HepG2 (cell line): ENCODE results near the gene KCNMA1. TPM values are rescaled to one million over a fixed set of nuclear protein-coding genes. Genes with fewer than 3 reads are reported as not detected.

Source experiments
- ATAC-seq: fragments of 200-7000 bp; cut with Tn5 transposase; 3 replicates; pipeline ENCODE4 v1.9.1; 2020; ENCODE audit warnings: mild to moderate bottlenecking, moderate library complexity
- BruUV-seq: library from RNA; stranded (reverse); fragments of 400-500 nt; replicated peaks from 2 replicates; lab custom pipeline; 2021; lab: Mats Ljungman, UMichigan
- CTCF ChIA-PET: fragments of 300-600 bp; formaldehyde crosslinking; extraction: SDS; loops from one replicate; lab custom pipeline; 2021; ENCODE audit warnings: low total read pairs, inconsistent platforms, low intra/inter-chr PET ratio; lab: Yijun Ruan, JAX
- POLR2A ChIA-PET: fragments of 350-600 bp; sonication (Branson Sonifier 250); formaldehyde crosslinking; loops from one replicate; lab custom pipeline; 2020; ENCODE audit warnings: antibody characterized with exemption, inconsistent platforms; lab: Yijun Ruan, JAX
- DNase-seq: peaks from one replicate; pipeline ENCODE4 v3.0.0-alpha.2; 2015; ENCODE audit warnings: low spot score
- FAIRE-seq: peaks from 3 replicates; lab custom pipeline; 2011; peaks lifted over from hg19 to GRCh38; lab: Jason Lieb, UNC
- H2AFZ ChIP-seq: one replicate; pipeline ENCODE4 v1.6.1; 2011; ENCODE audit warnings: low read length, inconsistent platforms
- H3K27ac ChIP-seq: fragments of 300-600 bp; 3 replicates; pipeline ENCODE4 v1.8.0; 2011; ENCODE audit warnings: mixed run types, mild to moderate bottlenecking, mixed read lengths, low read length, inconsistent platforms; ENCODE audit not compliant: insufficient read depth; ENCODE audit errors: extremely low read length
- H3K27me3 ChIP-seq, 2 experiments: fragments of 200-600 bp in 1 of 2; 2 replicates in 1 of 2; 3 replicates in 1 of 2; pipeline versions ENCODE4 v1.6.0 to v1.8.0; 2011; ENCODE audit warnings: low read length in 2 of 2, mild to moderate bottlenecking in 2 of 2, moderate library complexity in 2 of 2, inconsistent platforms in 1 of 2; ENCODE audit not compliant: insufficient read depth in 2 of 2, control insufficient read depth in 1 of 2
- H3K36me3 ChIP-seq, 2 experiments: fragments of 200-600 bp in 1 of 2; replicated peaks in 1 of 2; 2 replicates in 1 of 2; 3 replicates in 1 of 2; pipeline versions ENCODE4 v1.5.1 to v1.8.0; 2011; ENCODE audit warnings: low read length in 2 of 2, inconsistent platforms in 1 of 2; ENCODE audit not compliant: insufficient read depth in 2 of 2, control insufficient read depth in 1 of 2
- H3K4me1 ChIP-seq: 2 replicates; pipeline ENCODE4 v1.5.1; 2012; ENCODE audit warnings: low read length, inconsistent platforms; ENCODE audit not compliant: insufficient read depth
- H3K4me2 ChIP-seq: 2 replicates; pipeline ENCODE4 v1.6.0; 2011; ENCODE audit warnings: low read depth, low read length, inconsistent platforms
- H3K4me3 ChIP-seq, 3 experiments: fragments of 200-600 bp in 1 of 3; sonication (generic), shearing (Covaris generic) in 1 of 3; replicated peaks in 1 of 3; 2 replicates each; pipeline ENCODE4 v1.5.1; 2011 to 2016; ENCODE audit warnings: low read length in 3 of 3, inconsistent platforms in 2 of 3, low read depth in 2 of 3, mild to moderate bottlenecking in 2 of 3, control low read depth in 1 of 3, mixed read lengths in 1 of 3; ENCODE audit not compliant: insufficient read depth in 1 of 3
- H3K79me2 ChIP-seq: one replicate; pipeline ENCODE4 v1.6.1; 2011; ENCODE audit warnings: low read length, inconsistent platforms; ENCODE audit not compliant: insufficient read depth
- H3K9ac ChIP-seq: 2 replicates; pipeline ENCODE4 v1.6.0; 2011; ENCODE audit warnings: mild to moderate bottlenecking, low read depth, low read length, inconsistent platforms; ENCODE audit not compliant: insufficient read depth
- H3K9me3 ChIP-seq: 2 replicates; pipeline ENCODE4 v1.5.1; 2012; ENCODE audit warnings: mild to moderate bottlenecking, low read length
- H4K20me1 ChIP-seq: 2 replicates; pipeline ENCODE4 v1.6.0; 2011; ENCODE audit warnings: inconsistent platforms, mild to moderate bottlenecking, low read length, moderate library complexity; ENCODE audit not compliant: insufficient read depth
- ATF3 ChIP-seq: sonication (generic); formaldehyde crosslinking; IDR thresholded peaks from 2 replicates; pipeline ENCODE4 v1.4.0; 2020; ENCODE audit warnings: missing genetic modification reagents
- MLLT10 ChIP-seq: sonication (generic); formaldehyde crosslinking; IDR thresholded peaks from 2 replicates; pipeline ENCODE4 v1.4.0; 2020; ENCODE audit warnings: missing genetic modification reagents
- STAT6 ChIP-seq: sonication (generic); formaldehyde crosslinking; IDR thresholded peaks from 2 replicates; pipeline ENCODE4 v1.4.0; 2020; ENCODE audit warnings: missing genetic modification reagents, mild to moderate bottlenecking, borderline replicate concordance
- TBX3 ChIP-seq: fragments of 450-650 bp; IDR thresholded peaks from 2 replicates; pipeline ENCODE4 v1.6.1; 2017; ENCODE audit warnings: antibody characterized with exemption, mild to moderate bottlenecking, inconsistent platforms, borderline replicate concordance
- ZBTB21 ChIP-seq: sonication (generic); formaldehyde crosslinking; IDR thresholded peaks from 2 replicates; pipeline ENCODE4 v1.4.0; 2020; ENCODE audit warnings: missing genetic modification reagents
- ZBTB7B ChIP-seq: sonication (generic); formaldehyde crosslinking; IDR thresholded peaks from 2 replicates; pipeline ENCODE4 v1.4.0; 2020; ENCODE audit warnings: missing genetic modification reagents
- ZNF17 ChIP-seq: sonication (generic); formaldehyde crosslinking; IDR thresholded peaks from 2 replicates; pipeline ENCODE4 v1.5.0; 2020; ENCODE audit warnings: mild to moderate bottlenecking, missing genetic modification reagents
- ZNF546 ChIP-seq: sonication (generic); formaldehyde crosslinking; conservative IDR thresholded peaks from 2 replicates; pipeline ENCODE4 v1.8.1; 2023; ENCODE audit warnings: mild to moderate bottlenecking, missing genetic modification reagents
- ZNF558 ChIP-seq: sonication (generic); formaldehyde crosslinking; IDR thresholded peaks from 2 replicates; pipeline ENCODE4 v1.9.0; 2022; ENCODE audit warnings: mild to moderate bottlenecking, missing genetic modification reagents, borderline replicate concordance
- ZNF773 ChIP-seq: sonication (generic); formaldehyde crosslinking; IDR thresholded peaks from 2 replicates; pipeline ENCODE4 v1.4.0; 2020; ENCODE audit warnings: missing genetic modification reagents, borderline replicate concordance
- ZXDC ChIP-seq: sonication (generic); formaldehyde crosslinking; IDR thresholded peaks from 2 replicates; pipeline ENCODE4 v1.5.0; 2020; ENCODE audit warnings: mild to moderate bottlenecking, missing genetic modification reagents
- WGBS: methylation state at CpG from one replicate; pipeline ENCODE4 v1.1.6; 2017; ENCODE audit warnings: low lambda C conversion rate; 5-methylcytosine and 5-hydroxymethylcytosine counted together
- in situ Hi-C: cut with HindIII; loops from 2 replicates; pipeline ENCODE4 v1.10.0; 2017; ENCODE audit warnings: low pct_unique_long_range_greater_than_20kb; ENCODE audit not compliant: extremely low pct_ligation_motif_present
- intact Hi-C: fragments of 100-400 bp; cut with micrococcal nuclease; formaldehyde crosslinking; loops from one replicate; pipeline ENCODE4 v1.10.0; 2022; ENCODE audit not compliant: unreplicated experiment
- polyA plus RNA-seq, 8 experiments: library from polyadenylated mRNA; depleted of rRNA in 3 of 8; stranded (reverse) in 7 of 8; unstranded in 1 of 8; fragments of >200 nt; fragmentation: Illumina TruSeq in 4 of 8; extraction: Trizol in 4 of 8; gene quantifications; 2 replicates each; pipeline versions ENCODE4 v1.2.1 to v1.2.3, GENCODE V29; 2011 to 2016; ENCODE audit warnings: low read depth in 4 of 8, missing spikeins in 1 of 8, mixed read lengths in 1 of 8; ENCODE audit not compliant: insufficient read depth in 1 of 8
- total RNA-seq, 5 experiments: library from RNA; depleted of rRNA; stranded (reverse); fragments of >200 nt; fragmentation: Illumina TruSeq; extraction: Trizol; gene quantifications; 2 replicates each; pipeline ENCODE4 v1.2.3, GENCODE V29; 2016; ENCODE audit warnings: low read depth in 1 of 5

The KCNMA1 gene
- total and polyA plus RNA-seq, 2 of the 13 experiments (the other 11 are each of a cell fraction or from before 2014, with no cell fraction given): 0.02 TPM; not detected in 1

- TF ChIP-seq STAT6 (CRISPR knock-in tag): no peak
- TF ChIP-seq ZNF558 (CRISPR knock-in tag): no peak
Observed at GRCh38 chr10:77023396-77023795, 614.2 kb downstream of the KCNMA1 start (continued).

GRCh38 chr10:77022671-77023070, 614.9 kb downstream of the KCNMA1 start:
- H3K9ac ChIP-seq: no peak overlapping the region
- no peaks in the 10 kb centered on the region for H3K36me3 ChIP-seq
- TF ChIP-seq ZNF546 (CRISPR knock-in tag) (no peak), ZXDC (CRISPR knock-in tag) (no peak), TBX3 (no peak), MLLT10 (CRISPR knock-in tag) (no peak), ZNF773 (no peak), ZBTB7B (no peak), ZBTB21 (CRISPR knock-in tag) (no peak), ATF3 (CRISPR knock-in tag) (no peak), ZNF17 (no peak)
- TF ChIP-seq, all 625 proteins: peak for 0
- ChIA-PET CTCF (no interaction called here), POLR2A (no interaction called here)
- Histone ChIP-seq H3K27me3 (peaks cover 0 to 4% of the 10 kb centered on the region in 2 experiments; a peak in 2 of 5 replicates), H3K4me1 (no peaks in the 10 kb centered on the region), H3K27ac (no peak overlapping the region), H3K4me3 (no peak overlapping the region), H3K79me2 (no peaks in the 10 kb centered on the region), H2AFZ (no peak overlapping the region), H3K9me3 (no peaks in the 10 kb centered on the region), H4K20me1 (no peaks in the 10 kb centered on the region), H3K4me2 (no peak overlapping the region)
- in situ Hi-C loops (no loop called here), intact Hi-C loops (no loop called here)
- no peak for DNase-seq
- no peak for ATAC-seq
- WGBS: 39% methylated on average over 4 of the region's 4 CpGs
- no peak for FAIRE-seq
- no TSS peak for BruUV-seq
